ENCODE measurements around the gene KLHL25. TPM values are rescaled to one million over a fixed set of nuclear protein-coding genes. Genes with fewer than 3 reads are reported as not detected.

Gene KLHL25
- total RNA-seq, 1 experiment from 2014 or later: 16.0 TPM

DNA sequence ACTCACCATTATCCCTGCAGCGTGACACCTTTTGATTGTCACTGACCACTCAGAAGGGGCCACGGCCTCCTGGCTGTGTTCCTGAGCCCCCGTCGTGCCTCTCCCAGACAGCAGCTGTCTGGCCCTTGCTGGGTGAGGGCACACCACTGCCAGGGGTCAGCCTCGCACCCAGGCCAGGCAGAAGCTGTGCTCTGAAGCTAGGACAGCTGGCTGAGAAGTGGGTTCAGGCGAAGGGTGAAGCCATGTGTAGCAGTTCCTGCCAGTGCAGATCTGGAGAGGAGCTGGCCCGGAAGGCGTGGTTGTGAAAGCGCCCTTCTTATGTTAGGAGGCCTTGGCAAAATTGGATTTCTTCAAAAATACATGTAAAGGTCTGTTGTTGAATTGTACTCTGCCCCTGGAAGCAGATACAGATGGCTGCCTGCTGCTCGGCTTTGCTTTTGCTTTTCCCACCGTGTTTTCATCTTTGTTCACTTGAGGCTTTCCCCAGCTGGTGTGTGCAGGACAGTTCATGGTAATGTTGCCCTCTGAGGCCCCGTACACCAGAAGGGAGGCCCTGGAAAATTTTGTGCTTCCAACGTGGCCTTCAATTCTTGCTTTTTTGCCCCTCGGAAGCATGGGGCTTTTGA, 49.1 kb downstream of the KLHL25 start:
- Mint-ChIP-seq H3K27me3 (ENCODE audit: unreplicated experiment) (no peaks in the 10 kb centered on the region), H3K9me3 (ENCODE audit: low read depth, unreplicated experiment) (no peaks in the 10 kb centered on the region), H3K4me1 (ENCODE audit: low read depth, unreplicated experiment) (no peaks in the 10 kb centered on the region), H3K27ac (ENCODE audit: unreplicated experiment) (no peak overlapping the region), H3K36me3 (ENCODE audit: insufficient read depth, unreplicated experiment) (peaks cover 79% of the 10 kb centered on the region), H3K4me3 (ENCODE audit: low read depth, unreplicated experiment) (no peak overlapping the region)
- CTCF ChIA-PET: interaction anchor here (0.6 kb wide), 1 partner anchor 95 kb away, joined by 3 read pairs; no protein-coding TSS in a partner anchor
- no peak for DNase-seq
- no TSS peak for BruUV-seq (replicated peaks)
- TF ChIP-seq, protein P1, sequence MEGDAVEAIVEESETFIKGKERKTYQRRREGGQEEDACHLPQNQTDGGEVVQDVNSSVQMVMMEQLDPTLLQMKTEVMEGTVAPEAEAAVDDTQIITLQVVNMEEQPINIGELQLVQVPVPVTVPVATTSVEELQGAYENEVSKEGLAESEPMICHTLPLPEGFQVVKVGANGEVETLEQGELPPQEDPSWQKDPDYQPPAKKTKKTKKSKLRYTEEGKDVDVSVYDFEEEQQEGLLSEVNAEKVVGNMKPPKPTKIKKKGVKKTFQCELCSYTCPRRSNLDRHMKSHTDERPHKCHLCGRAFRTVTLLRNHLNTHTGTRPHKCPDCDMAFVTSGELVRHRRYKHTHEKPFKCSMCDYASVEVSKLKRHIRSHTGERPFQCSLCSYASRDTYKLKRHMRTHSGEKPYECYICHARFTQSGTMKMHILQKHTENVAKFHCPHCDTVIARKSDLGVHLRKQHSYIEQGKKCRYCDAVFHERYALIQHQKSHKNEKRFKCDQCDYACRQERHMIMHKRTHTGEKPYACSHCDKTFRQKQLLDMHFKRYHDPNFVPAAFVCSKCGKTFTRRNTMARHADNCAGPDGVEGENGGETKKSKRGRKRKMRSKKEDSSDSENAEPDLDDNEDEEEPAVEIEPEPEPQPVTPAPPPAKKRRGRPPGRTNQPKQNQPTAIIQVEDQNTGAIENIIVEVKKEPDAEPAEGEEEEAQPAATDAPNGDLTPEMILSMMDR (IDR thresholded peaks at IDR 0.05; ENCODE audit: unreplicated experiment): no peak
- intact Hi-C loops (cut with micrococcal nuclease; ENCODE audit: unreplicated experiment): no loop called here

DNA sequence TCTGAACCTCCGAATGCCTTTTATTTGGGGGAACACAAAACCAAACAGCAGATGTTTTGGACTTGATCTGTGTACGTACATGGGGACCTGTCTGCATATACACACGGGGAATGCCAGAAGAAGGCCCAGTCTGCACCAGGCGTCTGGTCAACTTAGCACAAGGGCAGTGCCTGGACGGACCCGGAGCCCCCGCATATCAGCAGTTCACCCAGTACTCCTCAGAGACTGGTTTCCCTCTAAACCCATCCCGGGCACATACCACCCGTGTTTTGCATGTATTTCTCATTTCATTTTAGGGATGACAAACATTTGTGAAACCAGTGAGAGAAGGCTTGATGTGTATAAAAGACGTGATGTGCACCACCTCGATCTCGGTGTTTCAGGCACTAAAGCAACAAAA, 49.7 kb downstream of the KLHL25 start:
- TF ChIP-seq, protein P1 (IDR thresholded peaks at IDR 0.05; ENCODE audit: unreplicated experiment): no peak
- intact Hi-C loops (cut with micrococcal nuclease; ENCODE audit: unreplicated experiment): no loop called here
- Mint-ChIP-seq H3K4me3 (ENCODE audit: low read depth, unreplicated experiment) (no peak overlapping the region), H3K4me1 (ENCODE audit: low read depth, unreplicated experiment) (no peaks in the 10 kb centered on the region), H3K27ac (ENCODE audit: unreplicated experiment) (no peak overlapping the region), H3K9me3 (ENCODE audit: low read depth, unreplicated experiment) (no peaks in the 10 kb centered on the region), H3K36me3 (ENCODE audit: insufficient read depth, unreplicated experiment) (peaks cover 84% of the 10 kb centered on the region), H3K27me3 (ENCODE audit: unreplicated experiment) (no peaks in the 10 kb centered on the region)
- BruUV-seq (replicated peaks): no TSS peak
- DNase-seq: no peak
- CTCF ChIA-PET: no interaction called here

DNA sequence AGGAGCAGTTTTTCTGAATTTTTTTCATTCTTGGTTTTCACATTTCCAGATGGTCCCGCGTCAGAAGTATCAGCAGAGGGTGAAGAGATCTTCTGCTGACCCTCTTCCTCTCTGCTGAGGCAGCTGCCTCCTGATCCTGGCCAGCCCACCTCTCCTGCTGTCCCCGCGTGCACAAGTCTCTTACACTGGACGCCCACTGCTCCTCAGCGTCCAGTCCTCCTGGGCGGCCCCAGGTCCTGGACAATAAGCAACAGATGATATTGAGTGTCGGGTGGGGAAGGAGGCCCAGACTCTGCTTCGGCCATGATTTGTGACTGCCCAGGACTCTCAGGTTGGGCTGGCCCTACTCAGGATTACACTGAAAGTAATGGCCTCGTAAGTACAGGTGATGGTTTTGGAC, 50.1 kb downstream of the KLHL25 start:
- TF ChIP-seq, protein P1 (IDR thresholded peaks at IDR 0.05; ENCODE audit: unreplicated experiment): no peak
- no peak for DNase-seq
- no TSS peak for BruUV-seq (replicated peaks)
- H3K4me1 Mint-ChIP-seq (ENCODE audit: low read depth, unreplicated experiment): no peaks in the 10 kb centered on the region
- CTCF ChIA-PET: no interaction called here
- intact Hi-C loops (cut with micrococcal nuclease; ENCODE audit: unreplicated experiment): no loop called here
- no peak overlapping the region for H3K27ac Mint-ChIP-seq (ENCODE audit: unreplicated experiment)
- H3K4me3 Mint-ChIP-seq (ENCODE audit: low read depth, unreplicated experiment): no peak overlapping the region
- H3K9me3 Mint-ChIP-seq (ENCODE audit: low read depth, unreplicated experiment): no peaks in the 10 kb centered on the region
- H3K27me3 Mint-ChIP-seq (ENCODE audit: unreplicated experiment): no peaks in the 10 kb centered on the region
- peaks cover 85% of the 10 kb centered on the region for H3K36me3 Mint-ChIP-seq (ENCODE audit: insufficient read depth, unreplicated experiment)

DNA sequence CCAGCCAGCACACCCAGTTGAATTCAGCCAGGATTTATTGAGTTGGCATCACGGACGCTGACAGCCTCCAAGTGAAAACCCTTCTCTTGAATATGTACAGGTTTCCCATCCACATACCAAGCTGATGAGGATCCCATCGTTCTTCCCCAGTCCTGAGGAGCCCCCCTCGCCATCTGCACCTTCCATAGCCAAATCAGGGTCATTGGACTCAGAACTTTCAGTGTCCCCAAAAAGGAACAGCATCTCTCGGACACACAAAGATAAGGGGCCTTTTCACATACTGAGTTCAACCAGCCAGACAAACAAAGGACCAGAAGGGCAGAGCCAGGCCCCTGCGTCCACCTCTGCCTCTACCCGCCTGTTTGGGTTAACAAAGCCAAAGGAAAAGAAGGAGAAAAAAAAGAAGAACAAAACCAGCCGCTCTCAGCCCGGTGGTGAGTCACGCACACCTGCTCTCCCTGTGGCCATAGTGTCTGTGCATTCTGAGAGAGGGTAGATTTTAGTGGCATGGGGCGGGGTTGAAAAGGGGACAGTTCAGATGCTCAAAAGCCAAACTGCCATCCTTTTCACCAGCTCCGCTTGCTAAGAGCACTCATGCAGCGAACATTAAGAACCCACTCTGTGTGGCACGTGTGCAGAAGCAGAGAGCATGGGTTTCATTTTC, 51.2 kb downstream of the KLHL25 start:
- H3K4me1 Mint-ChIP-seq (ENCODE audit: low read depth, unreplicated experiment): no peaks in the 10 kb centered on the region
- no peak overlapping the region for H3K4me3 Mint-ChIP-seq (ENCODE audit: low read depth, unreplicated experiment)
- CTCF ChIA-PET: interaction anchor here (0.6 kb wide), 1 partner anchor 56 kb away, joined by 8 read pairs; no protein-coding TSS in a partner anchor
- intact Hi-C loops (cut with micrococcal nuclease; ENCODE audit: unreplicated experiment): no loop called here
- no TSS peak for BruUV-seq (replicated peaks)
- H3K9me3 Mint-ChIP-seq (ENCODE audit: low read depth, unreplicated experiment): no peaks in the 10 kb centered on the region
- H3K27me3 Mint-ChIP-seq (ENCODE audit: unreplicated experiment): no peaks in the 10 kb centered on the region
- DNase-seq: no peak
- peaks cover 76% of the 10 kb centered on the region for H3K36me3 Mint-ChIP-seq (ENCODE audit: insufficient read depth, unreplicated experiment)
- H3K27ac Mint-ChIP-seq (ENCODE audit: unreplicated experiment): no peak overlapping the region
- TF ChIP-seq, protein P1 (IDR thresholded peaks at IDR 0.05; ENCODE audit: unreplicated experiment): no peak
